ENCODE results near the gene DENND1A. TPM values are rescaled to one million over a fixed set of nuclear protein-coding genes. Genes with fewer than 3 reads are reported as not detected.

DENND1A gene
- total and polyA plus RNA-seq, 4 donors, result 7.9 to 22.0 (median 13.9) TPM

- TF ChIP-seq ZBTB33 (IDR thresholded peaks at IDR 0.05), result no peak
Observed at GRCh38 chr9:123960965-123961364, 31.0 kb upstream of the DENND1A start (continued).

GRCh38 chr9:123960366-123960765 lies 30.4 kb upstream of the DENND1A start:
- Histone ChIP-seq H3K4me3 (ENCODE audit: low read depth in 1 of 3, low read length in 3 of 3) (no peak overlapping the region), H3K36me3 (ENCODE audit: control insufficient read depth in 4 of 4, insufficient read depth in 3 of 4, low read depth in 1 of 4, low read length in 3 of 4) (no peaks in the 10 kb centered on the region), H3K4me1 (ENCODE audit: control insufficient read depth in 4 of 4, insufficient read depth in 4 of 4, low read length in 3 of 4) (no peaks in the 10 kb centered on the region), H3K27me3 (ENCODE audit: control insufficient read depth in 4 of 4, insufficient read depth in 4 of 4, low read length in 3 of 4) (peaks cover 0 to 4% (median 0%) of the 10 kb centered on the region in 4 donors), H3K27ac (ENCODE audit: low read depth in 1 of 2, low read length in 2 of 2) (no peak overlapping the region), H3K9me3 (ENCODE audit: control insufficient read depth in 4 of 4, low read length in 3 of 4) (peaks cover 0 to 4% (median under 1%) of the 10 kb centered on the region in 4 donors), H3K9ac (ENCODE audit: low read depth in 1 of 2, low read length in 2 of 2) (no peak overlapping the region)
- TF ChIP-seq FOXA2 (IDR thresholded peaks at IDR 0.05) (no peak), ATF3 (IDR thresholded peaks at IDR 0.05) (no peak), HNF4G (IDR thresholded peaks at IDR 0.05) (no peak), RAD21 (IDR thresholded peaks at IDR 0.05) (no peak), REST (IDR thresholded peaks at IDR 0.05) (no peak), EGR1 (IDR thresholded peaks at IDR 0.05; ENCODE audit: low read depth in 2 of 2) (no peak), TAF1 (conservative IDR thresholded peaks at IDR 0.05) (no peak), JUND (IDR thresholded peaks at IDR 0.05) (no peak)
- 88% methylated on average over 5 of the region's 5 CpGs for WGBS
- no peak for DNase-seq (ENCODE audit: low spot score)

- no peak for DNase-seq (ENCODE audit: low spot score)
- TF ChIP-seq CTCF (IDR thresholded peaks at IDR 0.05; ENCODE audit: low read depth, low read length, missing input control), result no peak
- TF ChIP-seq ZBTB33 (IDR thresholded peaks at IDR 0.05), result no peak
- TF ChIP-seq TAF1 (conservative IDR thresholded peaks at IDR 0.05), result no peak
- no peak for TF ChIP-seq EGR1 (IDR thresholded peaks at IDR 0.05; ENCODE audit: low read depth in 2 of 2)
- Histone ChIP-seq H3K27ac (ENCODE audit: low read depth in 1 of 2, low read length in 2 of 2) (no peak overlapping the region), H3K4me3 (ENCODE audit: low read depth in 1 of 3, low read length in 3 of 3) (no peak overlapping the region), H3K4me1 (ENCODE audit: control insufficient read depth in 4 of 4, insufficient read depth in 4 of 4, low read length in 3 of 4) (no peaks in the 10 kb centered on the region), H3K36me3 (ENCODE audit: control insufficient read depth in 4 of 4, insufficient read depth in 3 of 4, low read depth in 1 of 4, low read length in 3 of 4) (no peaks in the 10 kb centered on the region), H3K9me3 (ENCODE audit: control insufficient read depth in 4 of 4, low read length in 3 of 4) (peaks cover 0 to 4% (median under 1%) of the 10 kb centered on the region in 4 donors), H3K9ac (ENCODE audit: low read depth in 1 of 2, low read length in 2 of 2) (no peak overlapping the region), H3K27me3 (ENCODE audit: control insufficient read depth in 4 of 4, insufficient read depth in 4 of 4, low read length in 3 of 4) (peaks cover 0 to 4% (median 0%) of the 10 kb centered on the region in 4 donors)
- WGBS, result 76% methylated on average over 4 of the region's 4 CpGs
Observed at GRCh38 chr9:123959787-123960186, 29.9 kb upstream of the DENND1A start.
